DND-41 (cell line): ENCODE data around the gene ASB8.

ENCODE experiments used
- ATAC-seq: fragments of 200-7000 bp; cut with Tn5 transposase; 3 replicates; pipeline ENCODE4 v1.9.1; 2021; ENCODE audit warnings: low read depth; ENCODE audit not compliant: insufficient read depth
- DNase-seq: peaks from one replicate; pipeline ENCODE4 v3.0.0-alpha.2; 2020
- H2AFZ ChIP-seq: 2 replicates; pipeline ENCODE4 v1.6.0; 2012; ENCODE audit warnings: low read depth, low read length
- H3K27ac ChIP-seq: 2 replicates; pipeline ENCODE4 v1.5.1; 2012; ENCODE audit warnings: low read length, inconsistent platforms
- H3K27me3 ChIP-seq: fragments of 200-600 bp; sonication (generic); 2 replicates; pipeline ENCODE4 v1.6.0; 2012; ENCODE audit warnings: low read length, mild to moderate bottlenecking, inconsistent platforms; ENCODE audit not compliant: insufficient read depth, poor library complexity
- H3K36me3 ChIP-seq: 2 replicates; pipeline ENCODE4 v1.5.1; 2012; ENCODE audit warnings: low read length, inconsistent platforms; ENCODE audit not compliant: insufficient read depth
- H3K4me1 ChIP-seq: 2 replicates; pipeline ENCODE4 v1.5.1; 2012; ENCODE audit warnings: mild to moderate bottlenecking, low read length; ENCODE audit not compliant: insufficient read depth
- H3K4me2 ChIP-seq: 2 replicates; pipeline ENCODE4 v1.6.0; 2012; ENCODE audit warnings: mild to moderate bottlenecking, moderate library complexity, low read length, inconsistent platforms; ENCODE audit not compliant: insufficient read depth
- H3K4me3 ChIP-seq, 2 experiments: fragments of 200-600 bp in 1 of 2; shearing (Covaris generic) in 1 of 2; 2 replicates each; pipeline ENCODE4 v1.5.1; 2012 to 2016; ENCODE audit warnings: inconsistent platforms in 2 of 2, low read length in 2 of 2, mild to moderate bottlenecking in 2 of 2, low read depth in 1 of 2, moderate library complexity in 1 of 2
- H3K79me2 ChIP-seq: 2 replicates; pipeline ENCODE4 v1.6.0; 2012; ENCODE audit warnings: low read length, inconsistent platforms; ENCODE audit not compliant: insufficient read depth
- H3K9ac ChIP-seq: 2 replicates; pipeline ENCODE4 v1.6.0; 2012; ENCODE audit warnings: low read depth, mild to moderate bottlenecking, inconsistent platforms, low read length, moderate library complexity
- H3K9me3 ChIP-seq: 2 replicates; pipeline ENCODE4 v1.5.1; 2012; ENCODE audit warnings: low read length, moderate library complexity, mild to moderate bottlenecking, inconsistent platforms; ENCODE audit not compliant: insufficient read depth, severe bottlenecking
- H4K20me1 ChIP-seq: 2 replicates; pipeline ENCODE4 v1.6.0; 2012; ENCODE audit warnings: low read length; ENCODE audit not compliant: insufficient read depth
- EZH2 ChIP-seq: IDR thresholded peaks from 3 replicates; pipeline ENCODE4 v1.6.1; 2012; ENCODE audit warnings: borderline replicate concordance, low read depth, mild to moderate bottlenecking, moderate library complexity, low read length, inconsistent platforms; ENCODE audit not compliant: severe bottlenecking
- TF ChIP-seq, protein P1 (sequence below): IDR thresholded peaks from 2 replicates; pipeline ENCODE4 v1.5.1; 2012; ENCODE audit warnings: borderline replicate concordance, low read length, moderate library complexity, mild to moderate bottlenecking; ENCODE audit not compliant: poor library complexity, severe bottlenecking; ENCODE audit errors: extremely low read depth

Gene ASB8

DNA sequence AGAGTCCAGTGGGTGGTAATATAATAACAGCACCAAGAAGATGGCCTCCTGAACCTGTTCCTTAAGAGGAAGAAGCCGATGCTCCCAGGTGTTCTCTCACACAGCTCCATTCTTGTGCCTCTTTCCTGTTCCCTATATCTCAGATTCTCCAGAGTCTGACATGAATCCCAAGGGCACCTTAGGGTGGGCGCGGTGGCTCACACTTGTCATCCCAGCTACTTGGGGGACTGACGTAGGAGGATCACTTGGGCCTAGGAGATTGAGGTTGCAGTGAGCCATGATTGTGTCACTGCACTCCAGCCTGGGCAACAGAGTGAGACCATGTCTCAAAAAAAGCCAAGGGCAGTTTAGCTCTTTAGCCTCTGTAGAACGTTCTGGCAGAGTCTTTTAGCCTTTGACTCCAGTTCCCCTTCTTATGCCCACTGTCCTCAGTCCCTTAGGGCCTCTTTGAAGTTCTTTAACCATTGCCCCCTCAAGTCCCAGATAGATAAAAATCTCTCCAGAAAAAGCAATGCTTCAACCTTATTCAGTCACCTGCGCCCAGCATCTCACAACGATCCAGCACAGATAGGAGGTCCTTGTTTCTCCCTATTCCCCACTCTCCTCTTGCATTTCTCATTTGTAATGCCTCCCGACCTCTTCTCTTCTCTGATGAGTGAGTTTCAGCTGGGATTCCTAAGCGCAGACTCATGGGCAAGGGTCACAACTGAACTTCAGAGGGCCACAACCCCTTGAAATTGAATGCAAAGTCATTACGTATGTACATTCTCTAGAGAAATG lies 30.8 kb upstream of the ASB8 start:
- Histone ChIP-seq H3K9ac (no peak overlapping the region), H3K4me3 (no peak overlapping the region), H3K36me3 (no peaks in the 10 kb centered on the region), H4K20me1 (no peaks in the 10 kb centered on the region), H3K27me3 (peaks cover 24% of the 10 kb centered on the region), H2AFZ (no peak overlapping the region), H3K4me2 (no peak overlapping the region), H3K79me2 (no peaks in the 10 kb centered on the region), H3K9me3 (no peaks in the 10 kb centered on the region), H3K4me1 (peaks cover 5% of the 10 kb centered on the region), H3K27ac (no peak overlapping the region)
- DNase-seq (no peak), ATAC-seq (no peak)
- TF ChIP-seq EZH2, result no peak
- TF ChIP-seq, protein P1, sequence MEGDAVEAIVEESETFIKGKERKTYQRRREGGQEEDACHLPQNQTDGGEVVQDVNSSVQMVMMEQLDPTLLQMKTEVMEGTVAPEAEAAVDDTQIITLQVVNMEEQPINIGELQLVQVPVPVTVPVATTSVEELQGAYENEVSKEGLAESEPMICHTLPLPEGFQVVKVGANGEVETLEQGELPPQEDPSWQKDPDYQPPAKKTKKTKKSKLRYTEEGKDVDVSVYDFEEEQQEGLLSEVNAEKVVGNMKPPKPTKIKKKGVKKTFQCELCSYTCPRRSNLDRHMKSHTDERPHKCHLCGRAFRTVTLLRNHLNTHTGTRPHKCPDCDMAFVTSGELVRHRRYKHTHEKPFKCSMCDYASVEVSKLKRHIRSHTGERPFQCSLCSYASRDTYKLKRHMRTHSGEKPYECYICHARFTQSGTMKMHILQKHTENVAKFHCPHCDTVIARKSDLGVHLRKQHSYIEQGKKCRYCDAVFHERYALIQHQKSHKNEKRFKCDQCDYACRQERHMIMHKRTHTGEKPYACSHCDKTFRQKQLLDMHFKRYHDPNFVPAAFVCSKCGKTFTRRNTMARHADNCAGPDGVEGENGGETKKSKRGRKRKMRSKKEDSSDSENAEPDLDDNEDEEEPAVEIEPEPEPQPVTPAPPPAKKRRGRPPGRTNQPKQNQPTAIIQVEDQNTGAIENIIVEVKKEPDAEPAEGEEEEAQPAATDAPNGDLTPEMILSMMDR, result no peak

DNA sequence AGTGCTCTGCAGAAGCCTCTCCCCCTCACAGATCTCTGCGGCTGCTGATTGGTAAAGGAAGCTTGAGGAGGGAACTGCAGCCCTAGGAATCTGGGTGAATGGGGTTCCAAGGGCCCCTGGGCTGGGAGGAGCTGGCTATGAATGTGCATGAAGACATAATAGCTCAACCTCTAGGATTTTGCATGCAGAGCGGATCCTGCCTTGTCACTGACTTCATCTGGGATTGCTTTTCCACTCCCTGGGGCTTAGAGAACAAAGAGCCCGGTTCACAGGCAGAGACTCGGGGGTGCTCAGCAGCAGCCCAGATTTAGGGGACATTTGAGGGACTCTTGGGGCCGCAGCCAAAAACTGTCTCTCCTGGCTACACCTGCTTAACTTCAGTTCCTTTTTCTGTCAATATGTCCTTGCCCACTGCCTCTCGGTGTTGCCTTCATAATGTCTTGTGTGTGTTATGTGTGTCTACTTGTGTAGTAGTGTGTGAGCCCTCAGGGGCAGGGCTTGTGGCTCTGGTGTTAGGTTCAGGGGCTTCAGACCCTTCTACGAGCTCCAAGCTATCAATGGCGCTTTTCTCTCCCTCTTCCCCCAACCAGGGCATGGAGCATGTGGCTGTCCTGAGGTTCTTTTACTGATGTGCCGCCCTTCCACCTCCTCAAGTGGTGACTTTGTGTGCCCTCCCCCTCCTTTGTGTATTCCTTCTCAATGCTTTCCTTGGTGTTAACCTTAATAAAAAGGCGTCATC lies 28.0 kb upstream of the ASB8 start:
- Histone ChIP-seq H3K4me1 (peaks cover 14% of the 10 kb centered on the region), H3K4me3 (no peak overlapping the region), H3K4me2 (no peak overlapping the region), H4K20me1 (no peaks in the 10 kb centered on the region), H2AFZ (no peak overlapping the region), H3K9ac (no peak overlapping the region), H3K27ac (no peak overlapping the region), H3K27me3 (peaks cover 44% of the 10 kb centered on the region), H3K36me3 (no peaks in the 10 kb centered on the region), H3K9me3 (no peaks in the 10 kb centered on the region), H3K79me2 (no peaks in the 10 kb centered on the region)
- ATAC-seq (no peak), DNase-seq (no peak)
- no peak for TF ChIP-seq EZH2
- TF ChIP-seq, protein P1, result no peak

DNA sequence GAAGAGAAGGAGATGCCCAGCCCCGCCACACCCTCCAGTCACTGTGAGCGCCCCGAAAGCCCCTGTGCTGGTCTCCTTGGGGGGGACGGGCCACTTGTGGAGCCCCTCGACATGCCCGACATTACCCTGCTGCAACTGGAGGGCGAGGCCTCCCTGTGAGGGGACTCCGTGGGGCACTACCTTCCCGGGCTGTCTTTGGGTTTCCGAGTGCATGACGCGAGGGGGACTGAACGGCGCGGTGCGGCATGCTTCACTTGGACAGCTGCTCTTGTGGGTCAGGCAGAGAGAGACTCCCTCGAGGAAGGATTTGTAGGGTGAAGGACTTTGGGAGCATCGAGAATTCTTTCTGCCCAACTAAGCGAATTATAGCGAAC lies 27.2 kb upstream of the ASB8 start:
- ATAC-seq (no peak), DNase-seq (no peak)
- Histone ChIP-seq H3K27ac (no peak overlapping the region), H3K4me1 (peaks cover 14% of the 10 kb centered on the region), H3K27me3 (peaks cover 45% of the 10 kb centered on the region), H4K20me1 (no peaks in the 10 kb centered on the region), H2AFZ (no peak overlapping the region), H3K9ac (no peak overlapping the region), H3K4me3 (no peak overlapping the region), H3K79me2 (no peaks in the 10 kb centered on the region), H3K4me2 (no peak overlapping the region), H3K36me3 (no peaks in the 10 kb centered on the region), H3K9me3 (no peaks in the 10 kb centered on the region)
- TF ChIP-seq EZH2, result no peak
- TF ChIP-seq, protein P1, result no peak
